GM19324 (cell line): ENCODE results near the gene UBXN7.
"Not testable (repeated sequence)": the region's sequence is repeated elsewhere in the genome, so short reads cannot be mapped to it uniquely, and the experiment has no call there.

Experiments
- ATAC-seq: cut with Tn5 transposase; IDR thresholded peaks from one replicate; pipeline ENCODE4 v1.9.1; 2021; ENCODE audit warnings: mild to moderate bottlenecking, moderate library complexity; ENCODE audit not compliant: unreplicated experiment, low FRiP score

The UBXN7 gene

GRCh38 chr3:196432137-196432879, at the start of gene UBXN7:
UBXN7 (minus strand) TSS chr3:196432427; CDS start chr3:196432399, 28 bp downstream.
- ATAC-seq, result peak; percentile 89

- no peak for ATAC-seq
These were observed 45.5 kb upstream of the UBXN7 start for GRCh38 chr3:196477678-196478077.

DNA sequence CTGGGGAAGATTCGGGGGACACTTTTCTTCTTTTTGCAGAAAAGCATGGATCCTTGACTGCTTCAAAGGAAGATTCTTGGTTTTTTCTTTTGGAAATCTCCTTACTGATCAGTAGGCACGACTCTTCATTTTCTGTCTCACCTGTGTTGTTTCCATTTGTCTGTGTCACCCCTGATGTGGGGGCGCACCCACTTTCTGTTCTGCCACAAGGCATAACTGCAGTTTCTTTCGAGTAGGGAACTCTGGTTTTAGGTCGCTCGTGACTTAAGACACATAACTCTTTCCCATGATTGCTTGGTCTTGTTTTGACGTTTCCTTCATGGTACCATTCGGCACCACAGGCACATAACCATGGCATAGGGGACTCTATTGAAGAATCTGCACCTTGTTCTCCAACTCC, 40.1 kb upstream of the UBXN7 start:
- ATAC-seq, result no peak

- no peak for ATAC-seq
These were observed 39.3 kb upstream of the UBXN7 start for GRCh38 chr3:196471551-196471950.

DNA sequence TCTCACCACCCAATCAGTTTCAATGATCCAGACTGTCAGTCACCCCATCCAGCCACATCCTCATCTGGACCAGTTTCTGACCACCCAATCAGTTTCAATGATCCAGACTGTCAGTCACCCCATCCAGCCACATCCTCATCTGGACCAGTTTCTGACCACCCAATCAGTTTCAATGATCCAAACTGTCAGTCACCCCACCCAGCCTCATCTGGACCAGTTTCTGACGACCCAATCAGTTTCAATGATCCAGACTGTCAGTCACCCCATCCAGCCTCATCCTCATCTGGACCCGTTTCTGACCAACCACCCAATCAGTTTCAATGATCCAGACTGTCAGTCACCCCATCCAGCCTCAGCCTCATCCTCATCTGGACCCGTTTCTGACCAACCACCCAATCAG, 38.0 kb upstream of the UBXN7 start:
- ATAC-seq, result not testable (repeated sequence)

DNA sequence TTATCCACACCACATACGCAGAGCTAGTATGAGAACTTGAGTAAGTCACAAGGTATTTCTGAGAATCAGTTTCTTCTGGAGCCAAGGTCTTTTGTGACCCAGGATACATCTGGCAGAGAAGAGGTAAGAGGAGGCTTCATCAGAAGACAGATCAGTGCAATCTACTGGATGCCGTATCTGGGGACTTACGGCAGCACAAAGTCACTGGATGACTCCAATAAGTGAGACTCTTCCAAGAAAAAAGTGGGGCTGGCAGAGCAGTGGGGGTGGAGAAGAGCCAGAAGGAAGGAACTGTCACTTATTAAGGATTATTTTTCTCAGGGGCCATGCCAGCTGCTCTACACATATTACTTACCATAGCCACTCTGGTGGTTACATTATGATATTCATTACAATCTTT, 31.6 kb upstream of the UBXN7 start:
- no peak for ATAC-seq

DNA sequence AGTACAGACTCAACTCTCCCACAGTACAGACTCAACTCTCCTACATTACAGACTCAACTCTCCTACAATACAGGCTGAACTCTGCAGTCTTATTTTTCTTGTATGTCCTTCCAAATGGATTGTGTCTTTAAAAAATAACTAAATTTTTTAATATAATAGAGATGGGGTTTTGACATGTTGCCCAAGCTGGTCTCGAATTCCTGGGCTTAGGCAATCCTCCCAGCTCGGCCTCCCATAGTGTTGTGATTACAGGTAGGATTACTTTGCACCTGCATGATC, 31.2 kb upstream of the UBXN7 start:
- ATAC-seq, result no peak

DNA sequence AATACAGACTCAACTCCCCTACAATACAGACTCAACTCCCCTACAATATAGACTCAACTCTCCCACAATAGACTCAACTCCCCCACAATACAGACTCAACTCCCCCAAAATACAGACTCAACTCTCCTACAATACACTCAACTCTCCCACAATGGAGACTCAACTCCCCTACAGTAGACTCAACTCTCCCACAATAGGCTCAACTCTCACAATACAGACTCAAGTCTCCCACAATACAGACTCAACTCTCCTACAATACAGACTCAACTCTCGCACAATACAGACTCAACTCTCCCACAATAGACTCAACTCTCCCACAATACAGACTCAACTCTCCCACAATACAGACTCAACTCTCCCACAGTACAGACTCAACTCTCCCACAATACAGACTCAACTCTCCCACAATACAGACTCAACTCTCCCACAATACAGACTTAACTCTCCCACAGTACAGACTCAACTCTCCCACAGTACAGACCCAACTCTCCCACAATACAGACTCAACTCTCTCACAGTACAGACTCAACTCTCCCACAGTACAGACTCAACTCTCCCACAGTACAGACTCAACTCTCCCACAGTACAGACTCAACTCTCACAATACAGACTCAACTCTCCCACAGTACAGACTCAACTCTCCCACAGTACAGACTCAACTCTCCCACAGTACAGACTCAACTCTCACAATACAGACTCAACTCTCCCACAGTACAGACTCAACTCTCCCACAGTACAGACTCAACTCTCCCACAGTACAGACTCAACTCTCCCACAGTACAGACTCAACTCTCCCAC, 30.7 kb upstream of the UBXN7 start:
- ATAC-seq, result not testable (repeated sequence)

DNA sequence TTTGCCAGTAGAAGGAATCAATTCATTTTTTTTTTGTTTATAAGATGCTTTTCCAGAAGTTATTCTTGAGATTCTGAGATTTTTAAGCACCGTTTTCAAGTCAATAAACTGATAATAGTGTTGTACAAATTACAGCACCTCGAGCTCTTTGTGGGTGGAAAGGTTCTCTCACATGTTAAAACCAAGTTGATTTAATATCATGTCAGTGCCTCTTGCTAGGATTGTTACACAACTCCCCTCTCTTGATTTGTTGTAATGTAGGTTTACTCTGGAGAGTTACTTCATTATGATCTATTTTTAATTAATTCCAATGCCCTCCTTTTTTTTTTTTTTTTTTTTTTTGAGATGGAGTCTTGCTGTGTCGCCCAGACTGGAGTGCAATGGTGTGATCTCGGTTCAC, 25.8 kb upstream of the UBXN7 start:
- no peak for ATAC-seq

DNA sequence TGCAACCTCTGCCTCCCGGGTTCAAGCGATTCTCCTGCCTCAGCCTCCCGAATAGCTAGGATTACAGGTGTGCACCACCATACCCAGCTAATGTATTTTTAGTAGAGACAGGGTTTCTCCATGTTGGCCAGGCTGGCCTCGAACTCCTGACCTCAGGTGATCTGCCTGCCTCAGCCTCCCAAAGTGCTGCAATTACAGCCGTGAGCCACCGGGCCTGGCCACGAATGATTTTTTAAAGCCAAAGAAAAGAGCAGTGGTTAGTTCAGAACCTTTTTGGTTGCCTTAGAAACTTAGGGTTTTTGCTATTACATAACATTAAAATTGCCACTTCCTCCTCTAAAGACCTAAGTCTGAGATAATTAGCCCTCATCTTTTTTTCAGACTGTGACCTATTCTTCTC, 25.2 kb upstream of the UBXN7 start:
- ATAC-seq, result not testable (repeated sequence)

- no peak for ATAC-seq
These were observed 22.7 kb upstream of the UBXN7 start for GRCh38 chr3:196454935-196455334.

DNA sequence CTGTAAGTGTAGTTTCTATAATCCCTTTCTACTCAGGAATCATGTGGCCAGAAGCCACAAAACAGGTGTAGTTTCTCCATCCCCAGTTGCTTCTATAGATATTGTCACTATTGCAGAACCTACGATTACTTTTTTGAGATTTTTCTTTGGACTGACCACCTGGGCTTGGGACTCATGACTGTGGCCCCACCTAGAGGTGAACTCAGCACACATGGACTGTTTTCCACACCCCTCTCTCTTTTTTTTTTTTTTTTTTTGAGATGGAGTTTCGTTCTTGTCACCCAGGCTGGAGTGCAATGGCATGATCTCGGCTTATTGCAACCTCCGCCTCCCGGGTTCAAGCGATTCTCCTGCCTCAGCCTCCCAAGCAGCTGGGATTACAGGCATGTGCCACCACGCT, 13.2 kb upstream of the UBXN7 start:
- not testable (repeated sequence) for ATAC-seq

GRCh38 chr3:196444500-196444894, 12.3 kb upstream of the UBXN7 start:
- ATAC-seq, result no peak

DNA sequence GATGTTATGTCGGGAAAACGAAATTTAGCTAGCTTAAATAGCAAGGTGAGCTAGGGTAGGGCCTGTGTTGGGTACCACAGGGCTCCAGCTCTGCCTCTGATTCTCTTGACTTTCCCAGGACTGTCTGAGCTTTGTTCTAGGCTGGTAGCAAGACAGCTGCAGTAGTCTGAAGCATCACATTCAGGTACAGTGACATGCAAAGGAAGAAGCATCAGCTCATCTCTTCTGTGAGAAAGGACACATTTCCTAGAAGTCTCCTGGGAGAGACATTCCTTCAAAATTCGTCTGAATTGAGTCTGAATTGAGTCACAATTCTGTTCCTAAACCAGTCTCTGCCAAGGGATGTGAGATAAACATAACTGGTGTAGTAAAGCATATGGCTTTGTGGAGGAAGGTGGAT, 8.5 kb upstream of the UBXN7 start:
- no peak for ATAC-seq

DNA sequence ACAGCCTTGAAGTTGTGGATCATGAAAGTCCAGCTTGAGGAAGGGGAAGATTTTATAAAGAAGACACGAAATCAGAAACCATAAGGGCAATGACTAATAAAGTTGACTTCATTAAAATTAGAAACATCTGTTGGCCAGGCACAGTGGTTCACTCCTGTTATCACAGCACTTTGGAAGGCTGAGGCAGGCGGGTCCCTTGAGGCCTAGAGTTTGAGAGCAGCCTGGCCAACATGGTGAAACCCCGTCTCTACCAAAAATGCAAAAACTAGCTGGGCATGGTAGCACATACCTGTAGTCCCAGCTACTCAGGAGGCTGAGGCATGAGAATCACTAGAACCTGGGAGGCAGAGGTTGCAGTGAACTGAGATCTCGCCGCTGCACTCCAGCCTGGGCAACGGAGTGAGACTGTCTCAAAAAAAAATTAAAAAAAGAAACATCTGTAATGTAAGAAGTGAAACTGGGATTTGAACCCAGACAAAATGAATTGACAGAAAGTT, 7.9 kb upstream of the UBXN7 start:
- no peak for ATAC-seq

DNA sequence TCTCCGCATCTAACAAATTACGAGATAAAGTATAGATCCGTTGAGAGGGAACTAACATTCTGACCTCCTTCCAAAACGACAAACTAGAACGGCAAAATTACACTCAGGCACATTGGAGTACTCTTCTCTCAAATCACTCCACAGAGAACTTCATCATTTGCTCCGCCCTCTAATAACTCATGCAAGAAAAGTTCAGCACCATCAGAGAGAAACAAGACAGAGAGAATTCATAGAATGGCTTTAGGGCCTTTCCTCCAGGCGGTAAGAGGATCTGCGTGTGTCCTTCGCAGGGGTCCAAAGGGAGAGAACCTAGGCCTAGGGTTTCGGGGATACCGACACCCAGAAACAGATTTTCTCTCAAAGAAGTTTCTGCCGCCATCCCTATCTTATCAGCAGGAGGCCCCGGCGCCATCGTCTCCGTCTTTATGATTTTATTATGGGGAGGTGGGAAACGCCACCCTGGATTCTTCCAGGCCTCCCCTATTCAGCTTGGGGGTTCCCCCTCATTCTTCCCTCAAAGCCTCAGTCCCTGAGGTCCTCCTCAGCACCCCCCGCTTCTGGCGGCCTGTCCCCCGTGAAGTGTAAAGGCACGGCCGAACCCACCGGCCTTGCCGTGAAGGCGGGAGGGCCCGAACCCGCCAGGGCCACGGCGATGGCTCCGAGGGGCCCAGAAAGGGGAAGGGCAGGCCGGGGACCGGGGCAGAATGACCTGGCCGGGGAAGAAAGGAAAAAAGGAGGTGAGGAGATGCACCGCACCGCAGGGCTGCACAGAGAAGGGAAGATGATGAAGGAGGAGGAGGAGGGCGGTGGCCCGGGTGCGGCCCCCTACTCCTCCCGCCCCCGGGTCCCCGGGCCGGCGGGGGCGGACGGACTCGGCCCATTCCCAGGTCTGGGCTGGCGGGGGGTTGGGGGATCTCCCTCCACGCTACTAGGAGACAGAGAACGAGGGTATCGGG, 768 bp downstream of the UBXN7 start:
- peak; percentile 48 for ATAC-seq

GRCh38 chr3:196428041-196428440, 4.2 kb downstream of the UBXN7 start:
- no peak for ATAC-seq

- not testable (repeated sequence) for ATAC-seq
These were observed 7.8 kb downstream of the UBXN7 start for GRCh38 chr3:196424421-196424820.

GRCh38 chr3:196423044-196423781, 9.0 kb downstream of the UBXN7 start:
- ATAC-seq, result no peak

- ATAC-seq, result not testable (repeated sequence)
These were observed 10.6 kb downstream of the UBXN7 start for GRCh38 chr3:196421668-196422067.
